CD4-positive, alpha-beta T cell treated with Interleukin-21 for 1 hour (primary cell): ENCODE results near the gene SEMA7A.

Source experiments
- DNase-seq: peaks from one replicate; pipeline ENCODE4 v3.0.0-alpha.2; 2020

Gene SEMA7A

DNA sequence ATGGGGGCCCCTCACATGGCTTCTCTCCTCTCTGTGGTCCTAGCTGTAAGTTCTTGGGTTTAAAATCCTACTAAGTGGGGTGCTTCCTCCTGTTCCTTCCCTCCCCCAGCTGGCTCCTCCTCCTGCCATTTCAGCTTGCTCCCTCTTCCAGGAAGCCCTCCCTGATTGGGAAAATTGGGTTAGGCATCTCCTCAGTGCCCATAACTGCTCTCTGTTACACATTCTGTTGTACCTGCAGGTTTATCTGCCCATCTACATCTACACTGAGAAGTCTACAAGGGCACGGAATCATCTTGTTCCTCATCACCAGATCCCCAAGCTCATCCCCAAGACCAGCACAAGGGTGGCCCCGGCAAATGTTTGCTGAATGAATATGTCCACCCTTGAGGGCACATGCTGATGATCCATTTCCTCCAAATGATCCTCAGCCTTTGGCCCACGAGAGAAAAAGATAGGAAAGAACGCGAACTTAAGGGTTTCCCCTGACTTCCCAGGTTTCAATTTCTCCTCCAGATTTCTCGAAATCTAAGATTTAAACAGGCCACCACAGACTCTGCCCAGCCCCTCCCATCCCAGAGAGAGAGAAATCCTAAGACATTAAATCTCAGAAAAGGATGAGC, 3.9 kb downstream of the SEMA7A start:
- no peak for DNase-seq

DNA sequence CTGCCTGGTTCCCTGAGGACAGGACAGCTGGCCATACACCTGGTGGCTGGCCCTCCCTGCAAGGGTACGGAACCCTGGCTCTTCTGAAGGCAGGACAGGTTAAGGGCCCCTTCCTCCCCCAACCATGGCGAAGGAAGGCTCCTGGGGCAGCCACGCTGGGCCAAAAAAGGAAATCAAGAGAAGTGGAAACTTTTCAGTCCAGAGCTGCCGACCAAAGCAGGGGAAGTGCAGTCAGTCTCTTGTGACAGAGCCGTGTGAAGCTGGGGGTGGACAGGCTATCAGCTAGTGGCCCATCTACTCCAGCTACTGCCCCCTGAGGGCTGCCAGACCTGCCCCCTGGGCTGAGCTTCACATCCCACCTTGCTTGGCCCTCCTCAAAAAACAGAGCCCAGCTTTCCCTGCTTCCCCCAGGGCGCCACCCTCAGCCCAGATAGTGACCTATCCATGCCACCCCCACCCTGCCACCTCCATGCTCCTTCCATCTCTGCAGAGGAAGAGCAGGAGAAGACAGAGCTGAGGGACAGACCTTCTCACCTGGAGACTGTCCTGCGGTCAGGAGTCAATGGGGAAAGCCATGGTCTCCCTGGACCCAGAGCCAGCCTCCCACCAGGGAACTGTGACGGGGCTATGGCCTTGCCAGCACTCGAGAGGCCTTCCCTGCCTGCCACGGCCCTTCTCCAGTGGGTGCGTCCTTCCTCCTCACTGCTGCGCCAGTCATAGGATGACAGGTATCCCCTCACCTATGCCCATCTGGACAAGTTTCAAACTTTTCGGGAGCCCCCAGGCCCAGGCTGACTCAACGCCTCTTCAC, 4.6 kb downstream of the SEMA7A start:
- DNase-seq, result no peak

DNA sequence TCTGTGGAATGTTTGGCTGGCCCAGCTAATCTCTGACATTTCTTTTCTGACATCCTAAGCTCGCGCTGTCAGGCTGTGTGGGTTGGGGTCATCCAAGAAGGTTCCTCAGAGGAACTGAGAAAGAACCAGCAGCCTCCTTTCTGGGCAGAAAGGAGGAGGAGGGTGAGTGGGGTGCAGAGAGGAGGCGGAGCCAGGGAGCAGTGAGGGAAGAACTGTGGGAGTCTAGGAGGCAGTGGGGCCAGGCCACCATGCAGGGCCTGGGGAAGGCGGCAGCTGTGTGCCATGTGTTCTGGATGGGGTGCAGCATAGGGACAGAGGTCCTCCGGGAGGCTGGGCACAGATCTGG, 5.3 kb downstream of the SEMA7A start:
- DNase-seq, result no peak

DNA sequence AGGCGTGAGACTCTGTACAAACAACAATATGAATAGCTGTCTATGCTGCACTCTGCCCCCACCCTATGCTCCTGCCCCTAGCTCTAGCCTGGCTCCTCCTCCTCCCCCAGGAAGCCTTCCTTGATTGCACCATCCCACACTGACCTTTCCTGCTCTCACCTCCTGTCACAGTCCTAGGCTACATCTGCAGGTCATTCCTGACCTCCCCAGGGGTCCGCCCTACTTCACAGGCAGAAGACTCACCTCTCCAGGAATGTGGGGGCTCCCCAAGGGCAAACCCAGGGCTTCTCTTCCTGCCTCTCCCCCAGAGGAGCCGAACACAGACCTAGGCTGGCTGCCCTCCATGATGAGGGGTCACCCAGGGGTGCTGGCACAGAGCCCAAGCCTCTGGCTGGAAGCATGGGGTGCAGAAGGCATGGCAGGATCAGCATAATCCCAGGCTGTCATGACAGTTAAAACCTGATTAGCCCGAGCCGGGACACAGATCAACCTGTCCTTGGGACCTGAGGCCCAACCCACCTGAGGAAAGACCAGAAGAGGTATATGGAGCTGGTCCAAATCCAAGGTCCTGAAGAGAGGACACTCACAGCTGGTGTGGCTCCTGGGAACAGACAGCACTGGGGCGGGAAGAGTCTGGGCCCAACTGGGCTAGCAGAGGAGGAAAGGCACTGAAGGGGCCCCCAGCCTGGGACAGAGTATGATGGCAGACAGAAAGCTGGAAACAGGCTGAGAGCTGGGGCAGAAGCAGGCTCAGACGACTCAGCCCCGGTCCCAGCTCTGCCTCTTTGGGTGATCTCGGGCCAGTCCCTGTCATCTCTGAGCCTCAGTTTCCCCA, 5.9 kb downstream of the SEMA7A start:
- no peak for DNase-seq

DNA sequence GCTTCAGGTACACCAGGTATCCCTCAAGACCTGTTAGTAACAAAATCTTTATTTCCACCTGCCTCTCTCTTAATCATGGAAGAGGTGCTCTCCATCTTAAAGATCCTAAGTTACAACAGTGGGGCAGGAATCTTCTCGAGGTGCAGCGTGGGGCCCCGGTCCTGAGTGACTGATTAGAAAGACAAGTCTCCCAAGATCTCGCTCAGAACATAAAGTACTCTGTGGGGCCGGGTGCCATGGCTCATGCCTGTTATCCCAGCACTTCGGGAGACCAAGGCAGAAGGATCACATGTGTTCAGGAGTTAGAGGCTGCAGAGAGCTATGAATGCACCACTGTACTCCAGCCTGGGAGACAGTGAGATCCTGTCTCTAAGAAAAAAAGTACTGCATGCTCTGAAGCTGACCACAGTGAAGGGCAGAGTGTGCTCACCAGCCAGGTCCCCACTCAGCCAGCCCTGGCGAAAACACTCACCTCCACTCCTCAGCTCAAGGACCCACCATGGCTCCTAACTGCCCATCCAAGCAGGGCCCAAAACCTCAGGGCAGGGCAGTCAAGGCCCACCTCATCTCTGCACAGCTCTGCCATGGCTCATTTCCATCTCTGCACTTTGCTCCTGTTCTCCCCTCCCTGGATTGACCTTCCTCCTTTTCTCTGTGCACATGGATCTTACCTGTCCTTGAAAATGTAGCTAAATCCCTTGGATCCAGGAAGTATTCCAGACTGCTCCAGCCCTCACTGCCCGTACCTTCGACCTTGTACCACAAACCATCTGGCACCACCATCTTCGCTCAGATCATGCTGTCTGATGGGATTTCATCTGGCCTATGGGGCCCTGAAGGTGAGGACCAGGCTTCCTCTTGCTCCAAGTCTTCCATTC, 7.1 kb downstream of the SEMA7A start:
- DNase-seq, result no peak

DNA sequence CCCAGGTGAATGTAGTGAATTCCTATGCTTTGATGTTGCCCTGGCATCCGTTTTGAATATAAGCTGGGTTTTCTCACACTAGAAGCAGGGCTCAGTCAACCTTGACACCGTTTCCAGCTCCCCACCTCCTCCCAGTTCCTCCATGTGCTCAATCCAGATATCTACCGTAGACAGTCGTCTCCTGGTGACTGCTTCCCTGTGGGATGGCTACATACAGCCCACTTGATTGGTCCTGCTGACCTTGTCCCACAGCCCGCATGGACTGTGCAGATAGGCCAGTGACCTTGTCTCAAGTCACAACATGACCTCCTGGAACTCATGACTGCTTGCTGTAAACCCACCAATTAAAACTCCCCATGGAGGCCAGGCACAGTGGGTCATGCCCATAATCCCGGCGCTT, 8.1 kb downstream of the SEMA7A start:
- no peak for DNase-seq

DNA sequence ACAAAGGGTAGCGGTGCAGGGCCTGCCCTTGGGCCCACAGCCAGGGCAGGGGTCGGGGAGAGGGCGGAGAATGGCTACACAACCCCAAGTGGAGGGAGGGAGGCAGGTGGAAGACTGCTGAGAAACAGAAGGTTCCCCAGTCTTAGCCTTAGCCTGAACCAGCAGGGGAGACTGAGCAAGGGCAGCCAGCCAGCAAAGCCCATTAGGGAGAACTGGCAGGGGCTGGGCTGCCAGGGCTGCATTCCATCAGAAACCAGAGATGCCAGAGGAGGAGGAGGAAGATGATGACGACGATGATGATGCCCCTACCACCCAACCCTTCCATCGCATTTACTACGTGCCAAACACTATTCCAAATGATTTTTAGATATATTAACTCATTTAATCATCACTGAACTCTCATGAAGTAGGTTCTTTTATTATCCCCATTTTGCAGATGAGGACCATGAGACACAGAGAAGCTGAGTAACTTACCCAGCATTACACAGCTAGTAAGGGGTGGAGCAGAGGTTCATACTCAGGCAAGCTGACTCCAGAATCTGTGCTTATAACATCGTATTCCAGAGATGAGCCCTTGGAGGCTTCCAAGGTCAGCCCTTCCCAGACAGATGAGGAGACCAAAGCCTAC, 8.7 kb downstream of the SEMA7A start:
- no peak for DNase-seq

DNA sequence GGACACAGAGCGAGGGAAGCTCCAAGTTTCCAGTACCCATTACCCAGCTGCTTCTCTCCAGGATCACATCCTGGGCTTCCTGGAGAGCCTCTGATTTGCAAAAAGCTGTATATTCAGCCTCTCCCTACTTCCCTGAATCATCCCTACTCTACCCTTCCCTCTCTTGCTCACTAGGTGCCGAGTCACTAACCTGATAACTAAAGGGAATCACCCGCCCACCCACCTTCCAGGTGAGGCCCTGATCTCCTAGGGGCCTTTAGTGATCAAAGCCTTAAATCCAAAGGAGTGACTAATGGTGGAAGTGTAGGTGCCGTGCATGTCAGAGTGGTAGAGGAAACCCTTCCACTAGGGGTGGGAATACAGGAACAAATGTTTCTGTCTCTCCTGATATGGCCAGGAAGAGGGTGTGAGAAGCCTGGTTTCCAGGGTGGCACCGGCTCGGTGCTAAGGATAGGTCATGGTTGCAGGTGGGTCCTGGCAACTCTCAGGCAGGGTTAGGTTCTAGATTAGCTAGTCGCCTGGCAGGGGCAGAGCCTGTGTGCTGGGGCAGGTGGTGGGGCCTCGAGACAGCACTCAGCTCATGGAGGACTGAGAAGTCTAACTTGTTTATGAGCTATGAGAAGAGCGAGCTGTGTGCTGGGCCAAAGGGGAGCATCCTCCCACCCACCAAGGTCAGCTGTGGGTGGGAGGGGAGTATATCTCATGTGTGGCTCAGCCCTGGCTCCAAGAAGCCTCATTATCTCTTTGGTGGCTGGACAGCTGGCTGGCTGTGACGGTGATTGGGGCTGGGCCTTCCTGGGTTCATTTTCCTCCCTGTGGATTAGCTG, 10.1 kb downstream of the SEMA7A start:
- DNase-seq, result no peak

DNA sequence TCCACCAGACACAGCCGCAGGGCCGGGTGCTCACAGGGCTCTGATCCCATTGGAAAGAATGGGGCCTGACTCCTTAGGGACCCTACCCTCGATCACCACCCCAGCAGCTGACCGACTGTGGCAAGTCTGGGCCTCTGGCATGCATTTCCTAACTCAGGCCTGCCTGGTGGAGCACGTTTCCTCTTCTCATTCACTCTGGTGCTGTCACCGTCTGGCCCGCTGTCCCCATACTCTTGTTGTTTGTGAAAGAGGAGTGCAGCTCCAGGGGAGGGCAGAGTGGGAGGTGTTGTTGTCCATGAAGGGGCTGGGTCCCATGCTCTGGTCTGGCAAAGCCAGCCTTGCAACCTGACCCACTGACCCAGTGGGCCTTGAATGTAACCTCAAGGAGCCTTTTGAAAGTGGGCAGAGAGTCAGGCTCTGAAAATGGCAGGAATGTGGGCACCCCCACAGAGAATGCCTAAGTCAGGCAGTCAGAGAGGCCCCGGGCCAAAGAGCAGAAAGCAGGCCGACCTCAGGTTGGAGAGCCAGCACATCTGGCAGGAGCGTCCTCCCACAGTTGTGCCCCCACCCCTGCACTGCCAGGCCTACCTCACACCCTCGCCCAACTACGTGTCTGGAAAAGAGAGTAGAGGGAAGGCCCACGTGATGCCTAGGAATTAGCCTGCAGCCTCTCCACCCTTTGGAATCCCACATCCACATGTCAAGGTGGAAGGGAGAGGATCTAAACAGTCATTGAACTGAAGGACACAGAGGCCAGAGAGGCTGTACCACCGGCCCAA, 10.9 kb downstream of the SEMA7A start:
- DNase-seq, result no peak

DNA sequence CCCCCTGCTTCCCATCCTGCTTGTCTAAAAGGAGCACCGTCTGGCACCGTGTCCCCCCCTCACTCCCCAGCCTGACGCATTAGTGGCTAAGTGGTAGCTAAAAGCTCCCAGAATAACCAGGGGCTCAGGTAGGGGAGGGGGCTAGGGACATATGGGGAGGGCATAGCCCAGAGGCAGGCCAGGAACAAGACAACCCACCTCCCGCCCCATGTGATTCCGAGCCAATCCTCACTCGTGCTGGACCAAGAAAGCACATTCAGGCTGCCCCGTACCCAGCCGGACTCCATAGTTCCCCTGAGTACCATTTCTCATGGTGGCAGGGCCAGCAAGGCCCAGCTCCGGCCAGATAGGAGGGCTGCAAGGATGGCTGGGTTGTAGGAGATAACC, 11.5 kb downstream of the SEMA7A start:
- no peak for DNase-seq

DNA sequence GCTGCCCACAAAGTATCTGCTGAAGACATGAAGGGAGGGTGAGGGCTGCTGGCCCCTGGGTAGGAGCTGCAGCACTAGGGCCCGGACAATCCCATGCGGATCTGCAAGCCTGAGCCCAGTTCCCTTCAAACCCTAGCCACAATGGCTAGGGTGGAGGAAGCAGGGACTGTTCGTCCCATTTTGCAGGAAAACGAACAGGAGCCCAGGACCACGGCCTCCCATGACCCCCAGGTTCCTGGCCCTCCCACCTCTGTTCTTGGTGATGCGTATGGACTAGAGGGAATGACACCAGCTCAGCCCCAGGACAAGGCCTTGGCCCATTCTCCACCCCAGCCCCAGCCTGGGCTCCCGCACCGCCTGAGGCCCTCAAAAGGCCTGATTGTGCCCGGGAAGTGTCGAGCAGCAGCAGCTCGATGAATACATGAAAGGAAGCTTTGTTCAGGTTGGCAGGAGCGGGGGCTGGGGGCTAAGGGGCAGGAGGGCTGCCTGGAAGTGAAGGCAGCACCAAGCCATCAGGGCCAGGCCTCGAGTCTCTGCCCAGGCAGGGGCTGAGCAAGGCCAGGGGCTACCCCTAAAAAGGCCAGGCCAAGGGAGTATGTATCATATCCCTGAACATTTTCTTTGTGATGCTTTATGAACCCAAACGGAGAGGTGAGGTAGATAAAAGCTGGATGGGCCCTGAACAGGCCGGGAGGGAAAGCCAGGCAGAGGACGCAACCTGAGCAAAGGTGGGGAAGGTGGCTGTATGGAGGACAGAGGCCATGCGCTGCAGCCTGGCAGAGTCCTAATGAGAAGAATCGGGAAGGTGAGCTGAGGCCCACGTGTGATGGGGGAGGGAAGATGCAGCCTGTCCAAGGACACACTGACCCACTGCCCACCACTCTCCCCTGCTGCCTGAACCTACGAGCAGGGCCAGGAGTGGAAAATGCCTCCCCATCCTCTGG, 12.2 kb downstream of the SEMA7A start:
- no peak for DNase-seq

DNA sequence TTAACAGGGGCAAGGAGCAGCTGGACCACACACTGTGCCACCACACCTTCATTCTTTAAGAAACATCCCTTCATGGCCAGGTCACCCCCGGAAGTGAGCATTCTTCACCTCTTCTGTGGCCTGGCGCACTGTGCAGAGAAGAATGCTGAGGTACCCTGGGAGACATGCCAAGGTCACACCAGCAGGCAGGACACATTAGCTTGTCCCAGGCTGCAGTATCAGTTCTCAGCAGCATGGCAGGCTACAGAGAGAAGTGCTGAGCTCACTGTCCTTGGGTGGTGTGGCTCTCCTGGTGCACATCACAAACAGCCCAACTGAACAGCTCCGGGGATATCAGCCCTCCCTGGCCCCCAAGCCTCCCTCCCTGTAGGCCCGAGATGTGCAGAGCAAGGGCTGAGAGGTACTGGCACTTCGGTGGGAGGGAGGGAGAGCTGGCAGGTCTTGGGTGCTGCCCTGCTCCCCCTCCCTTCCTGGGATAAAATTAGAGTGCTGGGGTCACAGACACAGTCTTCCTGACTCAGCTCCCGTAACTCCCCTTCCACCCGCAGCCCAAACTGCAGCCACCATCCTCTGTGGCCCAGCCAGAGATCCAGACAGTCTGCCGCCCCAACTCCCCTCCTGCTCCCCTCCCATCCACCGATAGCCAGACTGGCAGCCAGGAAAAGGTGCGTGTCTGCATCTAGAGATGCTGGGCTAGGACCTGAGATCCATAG, 13.4 kb downstream of the SEMA7A start:
- no peak for DNase-seq

DNA sequence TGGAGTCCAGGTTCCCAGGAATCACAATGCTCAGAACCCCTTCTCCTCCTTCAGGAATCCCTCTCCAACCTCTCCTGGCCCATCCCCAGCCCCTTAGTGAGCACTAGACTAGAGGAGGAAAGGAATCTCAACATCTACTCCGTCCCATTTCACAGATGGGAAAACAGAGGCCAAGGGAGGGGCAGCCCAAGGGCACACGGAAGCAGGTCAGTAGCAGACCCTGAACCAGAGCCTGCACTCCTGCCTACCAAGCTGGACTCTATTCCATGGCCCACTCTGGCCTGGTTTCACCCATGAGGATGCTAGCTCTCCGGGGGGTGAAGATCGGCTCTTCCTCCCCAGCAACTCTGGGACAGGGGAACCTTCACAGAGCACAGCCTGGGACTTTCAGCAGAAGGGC, 14.3 kb downstream of the SEMA7A start:
- DNase-seq, result no peak

DNA sequence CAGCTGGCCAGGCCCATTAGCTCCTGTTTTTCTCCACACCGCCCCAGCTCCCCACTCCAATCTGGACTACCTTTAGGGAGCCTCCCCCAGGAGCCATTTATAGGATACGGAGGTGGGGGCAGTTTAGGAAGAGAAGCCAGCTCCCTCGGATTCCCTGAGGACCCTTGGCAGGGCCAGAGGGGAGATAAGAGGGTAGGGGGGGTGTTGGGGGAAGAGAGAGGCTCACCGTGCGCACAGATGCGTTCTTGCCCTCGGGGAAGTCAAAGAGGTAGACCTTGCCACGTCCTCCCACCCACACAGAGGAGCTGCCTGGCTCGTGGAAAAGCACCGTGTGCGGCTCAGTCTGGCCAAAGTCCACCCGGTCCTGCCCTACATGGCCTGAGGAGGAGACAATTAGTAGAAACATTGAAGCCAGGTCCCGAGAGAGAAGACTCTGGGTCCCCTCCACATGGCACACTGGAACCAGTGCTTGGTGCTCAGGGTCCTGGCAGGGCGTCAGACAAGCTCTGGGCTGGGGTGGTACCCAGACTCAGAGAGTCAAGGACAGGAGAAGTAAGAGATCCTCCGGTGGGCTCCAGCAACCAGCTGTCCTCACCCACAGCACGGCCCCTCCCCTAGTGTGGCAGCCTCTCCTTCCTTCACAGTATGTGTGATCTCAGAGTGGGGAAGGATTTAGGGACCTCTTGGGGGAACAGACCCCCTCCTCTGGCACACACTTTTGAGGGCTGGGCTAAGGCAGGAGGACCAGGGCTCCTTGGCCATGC, 15.0 kb downstream of the SEMA7A start:
- DNase-seq, result no peak

DNA sequence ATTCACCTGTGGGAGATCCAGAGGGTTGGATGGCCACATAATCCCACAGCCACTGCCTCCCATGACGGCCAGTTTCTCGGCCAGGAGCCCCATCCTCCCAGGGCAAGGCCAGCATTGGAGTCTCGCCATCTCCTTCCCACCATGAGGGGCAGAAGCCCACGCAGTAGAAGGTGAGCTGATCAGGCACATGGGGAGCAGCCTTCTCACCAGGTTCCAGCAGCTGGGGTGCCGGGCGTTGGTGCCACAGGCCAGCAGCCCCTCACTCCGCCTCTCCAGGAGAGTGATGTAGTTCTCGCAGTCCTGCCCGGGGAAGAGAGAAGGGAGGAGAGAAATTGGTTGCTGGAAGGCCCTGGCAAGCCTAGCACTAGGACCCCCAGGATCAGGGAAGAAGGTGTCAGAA, 16.1 kb downstream of the SEMA7A start:
- no peak for DNase-seq

DNA sequence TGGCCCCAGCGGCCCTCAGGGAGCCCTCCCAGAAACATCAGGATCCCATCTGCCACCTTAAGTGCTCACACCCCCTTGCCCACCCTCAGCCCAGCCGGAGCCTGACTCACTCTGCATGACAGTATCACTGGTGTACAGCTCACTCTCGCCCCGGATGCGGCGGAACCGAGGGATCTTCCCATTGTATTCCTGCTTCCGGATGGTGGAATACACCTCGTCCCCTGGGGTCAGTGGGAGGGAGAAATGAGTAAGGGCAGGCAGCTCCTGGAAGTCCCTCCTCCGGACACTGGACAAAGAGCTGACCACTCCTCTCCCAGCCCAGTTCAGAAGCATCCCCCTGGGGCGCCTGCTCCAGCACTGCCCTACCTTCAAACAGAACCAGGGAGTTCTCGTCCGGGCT, 16.5 kb downstream of the SEMA7A start:
- no peak for DNase-seq

DNA sequence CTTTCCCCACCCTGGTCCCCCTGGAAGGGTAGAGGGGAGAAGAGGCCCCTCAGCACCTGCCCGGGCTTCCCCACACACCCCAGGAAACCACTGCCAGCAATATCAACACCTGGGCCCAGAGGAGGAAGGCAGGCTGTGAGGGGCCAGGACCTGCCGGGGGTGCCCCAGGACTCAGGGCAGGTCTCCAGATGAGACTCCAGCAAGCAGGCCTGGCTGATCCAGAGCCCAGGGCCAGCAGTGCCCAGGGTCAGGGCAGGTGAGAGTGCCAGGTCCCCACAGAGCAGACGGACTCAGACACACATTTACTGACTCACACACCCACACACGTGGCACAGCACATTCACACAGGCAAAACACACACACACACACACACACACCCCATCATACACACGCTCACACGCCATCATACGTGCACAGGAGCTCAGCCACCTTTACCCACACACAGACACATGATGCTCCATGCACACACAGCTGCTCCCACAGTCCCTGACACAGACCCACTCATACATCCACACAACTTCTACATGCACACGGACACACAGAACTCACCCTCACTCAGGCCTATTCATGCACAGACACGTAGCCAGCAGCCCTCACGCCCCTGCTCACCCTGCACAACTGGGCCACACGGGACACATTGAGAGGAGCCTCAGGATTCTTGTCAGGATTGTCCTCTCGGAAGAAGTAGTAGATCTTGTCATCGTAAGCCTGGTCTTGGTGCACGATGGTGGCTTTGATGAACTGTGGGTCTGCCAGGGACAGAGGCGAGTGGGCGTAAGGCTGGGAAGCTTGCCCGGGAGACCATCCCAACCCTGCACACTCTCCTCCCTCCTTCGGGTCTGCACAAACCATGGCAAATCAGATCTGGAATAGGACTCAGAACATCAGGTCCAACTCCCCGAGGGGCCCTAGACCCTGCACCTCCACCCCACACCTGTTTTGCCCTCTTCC, 17.5 kb downstream of the SEMA7A start:
- DNase-seq, result no peak
